ENCODE measurements around the gene SCRT2. TPM values are rescaled to one million over a fixed set of nuclear protein-coding genes. Genes with fewer than 3 reads are reported as not detected.
"Not testable (repeated sequence)": the region's sequence is repeated elsewhere in the genome, so short reads cannot be mapped to it uniquely, and the experiment has no call there.

Gene SCRT2
- not detected for total RNA-seq

- DNase-seq, result peak; percentile 65
These were observed at the start of gene SCRT2 for GRCh38 chr20:675453-676314. Gene SCRT2 (minus strand): TSS chr20:675802. CDS start chr20:675601, 201 bp downstream.

- not testable (repeated sequence) for DNase-seq
These were observed 49.2 kb upstream of the SCRT2 start for GRCh38 chr20:724797-725196.

- no peak for DNase-seq
These were observed 48.2 kb upstream of the SCRT2 start for GRCh38 chr20:723756-724155.

GRCh38 chr20:722822-723644, 47.4 kb upstream of the SCRT2 start:
- no peak for DNase-seq

- DNase-seq, result no peak
These were observed 46.3 kb upstream of the SCRT2 start for GRCh38 chr20:721876-722275.

- DNase-seq, result no peak
These were observed 44.2 kb upstream of the SCRT2 start for GRCh38 chr20:719816-720215.

GRCh38 chr20:719068-719467, 43.5 kb upstream of the SCRT2 start:
- DNase-seq, result no peak

- no peak for DNase-seq
These were observed 42.2 kb upstream of the SCRT2 start for GRCh38 chr20:717832-718231.

GRCh38 chr20:717271-717670, 41.7 kb upstream of the SCRT2 start:
- DNase-seq, result no peak

- no peak for DNase-seq
These were observed 38.9 kb upstream of the SCRT2 start for GRCh38 chr20:714453-714852.

GRCh38 chr20:711576-711975, 36.0 kb upstream of the SCRT2 start:
- no peak for DNase-seq

- DNase-seq, result no peak
These were observed 35.3 kb upstream of the SCRT2 start for GRCh38 chr20:710780-711450.

- DNase-seq, result no peak
These were observed 34.6 kb upstream of the SCRT2 start for GRCh38 chr20:709991-710779.

GRCh38 chr20:709423-709822, 33.8 kb upstream of the SCRT2 start:
- DNase-seq, result no peak

- no peak for DNase-seq
These were observed 33.4 kb upstream of the SCRT2 start for GRCh38 chr20:708956-709355.

- DNase-seq, result no peak
These were observed 32.0 kb upstream of the SCRT2 start for GRCh38 chr20:707451-708110.

- DNase-seq, result no peak
These were observed 30.8 kb upstream of the SCRT2 start for GRCh38 chr20:706366-706885.

GRCh38 chr20:704726-705125, 29.1 kb upstream of the SCRT2 start:
- no peak for DNase-seq

GRCh38 chr20:703426-703825, 27.8 kb upstream of the SCRT2 start:
- DNase-seq, result no peak

GRCh38 chr20:703006-703405, 27.4 kb upstream of the SCRT2 start:
- DNase-seq, result no peak

Measured in skin of body (tissue), 2 donors.